GM21390 (cell line): ENCODE measurements around the gene OPTC.

ENCODE experiments used
- ATAC-seq: cut with Tn5 transposase; IDR thresholded peaks from one replicate; pipeline ENCODE4 v1.9.1; 2021; ENCODE audit not compliant: unreplicated experiment

Gene OPTC

DNA sequence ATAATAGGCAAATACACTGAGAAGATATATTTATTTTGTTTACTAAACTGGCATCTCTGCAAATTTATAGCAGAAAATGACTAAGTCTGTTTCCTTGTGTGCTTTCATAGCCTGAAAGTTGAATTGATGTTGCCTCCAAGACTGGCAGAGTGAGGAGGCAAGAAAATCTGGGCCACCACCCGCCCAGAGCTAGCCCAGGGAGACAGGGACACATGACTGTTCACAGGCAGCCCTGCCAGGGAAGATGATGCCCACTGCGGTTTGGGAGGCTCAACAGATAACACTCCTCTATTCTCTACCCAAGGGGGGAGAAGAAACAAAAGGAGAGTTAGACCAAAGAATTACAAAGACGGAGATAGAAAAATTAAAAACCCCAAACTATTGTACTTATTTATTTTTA lies 37.1 kb downstream of the OPTC start:
- no peak for ATAC-seq

- no peak for ATAC-seq
Measured at GRCh38 chr1:203534012-203534411, 40.1 kb downstream of the OPTC start.

DNA sequence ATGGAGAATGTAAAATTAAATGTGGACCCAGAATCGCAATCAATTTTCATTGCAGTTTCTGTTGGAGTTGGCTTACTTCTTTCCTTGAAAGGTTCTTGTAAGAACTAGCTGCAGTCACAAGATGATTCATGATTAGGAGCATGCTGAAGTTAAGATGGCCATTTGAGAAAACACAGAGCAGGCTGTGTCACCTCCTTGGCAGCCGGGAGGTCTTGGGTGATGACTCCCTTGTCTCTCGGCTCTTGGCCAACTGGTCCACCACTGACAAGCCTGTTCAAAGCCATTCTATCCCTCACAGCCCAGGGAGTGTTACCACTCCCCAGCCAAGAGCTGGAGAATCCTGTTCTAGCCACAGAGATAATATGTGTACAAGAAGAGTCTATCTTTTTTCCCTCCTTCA lies 40.6 kb downstream of the OPTC start:
- ATAC-seq = no peak

GRCh38 chr1:203536575-203536974 lies 42.6 kb downstream of the OPTC start:
- no peak for ATAC-seq

DNA sequence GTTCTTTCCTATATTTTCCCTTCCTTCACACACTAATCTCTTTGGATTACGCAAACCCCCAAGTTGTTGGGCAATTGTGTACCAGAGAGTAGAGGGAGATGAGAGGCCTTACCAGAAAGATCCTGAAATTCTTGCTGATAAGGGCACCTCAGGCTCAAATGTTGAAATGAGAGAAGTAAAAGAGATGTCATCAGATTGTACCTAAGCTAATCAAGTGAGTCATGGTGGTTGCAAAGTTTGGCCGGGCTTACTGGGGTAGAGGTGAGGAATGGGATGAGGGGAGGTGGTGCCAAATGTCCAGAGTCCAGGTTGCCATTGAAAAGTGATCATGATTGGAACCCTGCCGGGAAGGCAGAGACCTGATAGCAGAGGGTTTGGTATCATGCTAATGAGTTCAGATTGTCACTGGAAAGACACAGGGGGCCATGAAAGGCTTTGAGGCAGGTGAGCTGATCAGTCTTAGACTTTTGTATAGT lies 43.1 kb downstream of the OPTC start:
- ATAC-seq = no peak

- ATAC-seq = no peak
Measured at GRCh38 chr1:203537806-203538464, 44.0 kb downstream of the OPTC start.

DNA sequence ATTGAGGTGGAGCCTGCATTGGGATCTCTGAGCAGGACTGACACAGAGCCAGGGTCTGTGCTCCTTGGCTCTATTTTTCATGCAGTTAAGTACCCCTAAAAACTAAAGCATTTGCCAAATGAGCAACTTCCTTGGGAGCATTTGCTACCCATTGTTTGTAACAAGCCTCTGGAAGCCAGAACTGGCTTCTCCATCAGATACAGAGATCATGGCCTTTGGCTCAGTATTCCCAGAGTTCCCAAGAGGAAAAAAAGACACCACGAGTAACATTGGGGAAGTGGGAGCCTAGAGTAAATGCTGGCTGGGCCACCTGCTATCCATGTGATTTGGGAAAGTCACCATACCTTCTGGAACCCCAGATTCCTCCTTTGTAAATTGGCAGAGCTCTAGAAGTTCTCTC lies 44.8 kb downstream of the OPTC start:
- no peak for ATAC-seq

DNA sequence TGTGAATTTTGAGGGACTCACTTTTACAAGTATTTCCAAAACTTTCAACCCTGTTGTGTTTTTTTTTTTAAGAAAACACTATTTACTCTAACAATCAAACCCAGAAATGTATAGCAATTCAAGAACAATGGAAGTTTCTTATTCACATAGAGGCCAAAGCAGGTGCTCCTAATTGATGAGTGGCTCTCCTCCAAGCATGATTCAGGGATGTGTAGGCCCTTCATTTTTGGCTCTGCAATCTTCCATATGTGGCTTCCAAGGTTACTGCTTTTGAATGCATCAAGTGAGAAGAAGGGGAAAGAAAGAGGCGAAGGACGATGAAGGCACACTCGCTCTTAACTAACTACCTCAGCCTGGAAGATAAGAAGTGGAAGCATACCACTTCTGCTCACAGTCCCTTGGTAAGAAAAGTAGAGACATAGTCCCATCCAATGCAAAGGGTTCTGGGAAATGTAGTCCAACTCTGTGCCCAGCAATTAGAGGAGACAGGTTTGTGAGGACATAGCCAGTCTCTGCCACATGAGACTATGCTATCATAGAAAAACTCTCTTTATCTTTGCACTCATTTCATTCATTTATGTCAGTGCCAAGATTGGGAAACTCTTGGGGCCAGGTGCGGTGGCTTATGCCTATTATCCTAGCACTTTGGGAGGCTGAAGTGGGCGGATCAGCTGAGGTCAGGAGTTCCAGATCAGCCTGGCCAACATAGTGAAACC lies 46.0 kb downstream of the OPTC start:
- no peak for ATAC-seq

DNA sequence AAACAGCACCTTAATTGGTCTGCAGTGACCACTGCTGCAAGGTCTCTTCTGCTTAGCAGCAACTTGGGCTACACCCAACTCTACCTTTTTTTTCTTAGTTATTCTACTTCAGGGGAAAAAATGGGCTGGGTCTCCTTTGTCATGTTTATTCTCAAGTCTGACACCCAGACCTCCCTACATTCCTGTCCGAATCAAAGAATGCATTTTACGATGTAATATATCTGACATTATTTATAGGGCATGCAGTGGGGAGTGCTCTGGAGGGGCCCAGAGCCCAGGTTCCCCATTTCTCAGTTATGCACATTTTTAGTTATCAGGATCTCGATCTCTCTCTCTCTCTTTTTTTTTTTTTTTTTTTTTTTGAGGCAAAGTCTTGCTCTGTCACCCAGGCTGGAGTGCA lies 50.5 kb downstream of the OPTC start:
- no peak for ATAC-seq

DNA sequence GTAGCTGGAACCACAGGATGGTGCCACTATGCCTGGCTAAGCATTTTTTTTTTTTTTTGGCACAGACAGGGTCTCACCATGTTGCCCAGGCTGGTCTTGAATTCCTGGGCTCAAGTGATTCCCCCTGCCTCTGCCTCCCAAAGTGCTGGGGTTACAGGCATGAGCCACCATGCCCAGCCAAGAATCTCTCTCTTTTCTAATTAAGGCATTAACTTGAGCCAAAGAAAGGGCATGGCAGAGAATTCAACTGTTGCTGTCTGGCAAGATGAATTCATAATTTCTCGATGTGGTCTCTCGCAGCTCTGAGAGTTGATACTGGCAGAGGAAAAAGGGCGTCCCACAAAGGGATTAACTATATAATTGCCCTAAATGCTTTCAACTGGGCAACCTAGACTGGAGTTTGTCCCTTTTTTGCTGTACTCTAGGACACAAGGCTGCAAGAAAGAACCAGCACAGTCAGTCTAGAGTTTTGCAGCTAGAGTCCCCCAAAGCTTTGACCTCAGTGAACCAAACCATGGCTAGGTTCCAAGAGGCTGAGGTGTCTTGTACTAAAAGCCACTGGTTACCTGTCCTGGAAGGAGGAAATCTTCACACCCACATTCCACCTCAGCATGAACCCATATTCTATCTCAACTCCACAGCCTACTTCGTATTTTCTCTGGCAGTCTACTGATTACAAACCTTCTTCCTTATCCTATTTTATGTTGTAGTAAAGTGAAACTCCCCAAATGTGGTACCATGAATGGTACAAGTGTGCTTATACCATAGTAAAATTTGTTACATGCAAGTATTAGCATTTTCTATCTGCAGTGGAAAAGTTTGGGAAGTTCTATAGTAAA lies 51.2 kb downstream of the OPTC start:
- no peak for ATAC-seq

- no peak for ATAC-seq
Measured at GRCh38 chr1:203546274-203546673, 52.3 kb downstream of the OPTC start.

- ATAC-seq = no peak
Measured at GRCh38 chr1:203547147-203547546, 53.2 kb downstream of the OPTC start.

DNA sequence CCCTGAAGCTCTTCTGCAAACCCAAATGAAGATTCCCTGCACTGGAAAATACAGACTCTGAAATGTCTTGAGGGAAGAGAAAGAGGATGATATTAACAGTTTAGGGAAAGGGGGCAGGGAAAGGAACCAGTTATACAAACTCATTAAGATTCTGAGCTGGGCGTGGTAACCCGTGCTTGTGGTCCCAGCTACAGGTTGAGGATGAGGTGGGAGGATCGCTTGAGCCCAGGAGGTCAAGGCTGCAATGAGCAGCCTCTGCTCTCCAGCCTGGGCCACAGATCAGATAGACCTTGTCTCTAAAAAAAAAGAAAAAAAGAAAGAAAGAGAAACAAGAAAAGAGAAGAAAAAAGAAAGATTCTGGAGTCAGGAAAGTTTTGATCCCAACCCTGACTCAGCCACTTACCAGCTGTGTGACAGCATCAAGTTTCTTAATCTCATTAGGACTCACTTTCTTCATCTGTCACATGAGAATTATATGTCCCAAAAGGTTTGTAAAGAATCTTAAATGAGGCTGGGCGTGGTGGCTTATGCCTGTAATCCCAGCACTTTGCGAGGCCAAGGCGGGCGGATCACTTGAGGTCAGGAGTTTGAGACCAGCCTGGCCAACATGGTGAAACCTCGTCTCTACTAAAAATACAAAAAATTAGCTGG lies 53.9 kb downstream of the OPTC start:
- no peak for ATAC-seq

- no peak for ATAC-seq
Measured at GRCh38 chr1:203548892-203549291, 54.9 kb downstream of the OPTC start.

GRCh38 chr1:203549309-203549708 lies 55.4 kb downstream of the OPTC start:
- no peak for ATAC-seq

DNA sequence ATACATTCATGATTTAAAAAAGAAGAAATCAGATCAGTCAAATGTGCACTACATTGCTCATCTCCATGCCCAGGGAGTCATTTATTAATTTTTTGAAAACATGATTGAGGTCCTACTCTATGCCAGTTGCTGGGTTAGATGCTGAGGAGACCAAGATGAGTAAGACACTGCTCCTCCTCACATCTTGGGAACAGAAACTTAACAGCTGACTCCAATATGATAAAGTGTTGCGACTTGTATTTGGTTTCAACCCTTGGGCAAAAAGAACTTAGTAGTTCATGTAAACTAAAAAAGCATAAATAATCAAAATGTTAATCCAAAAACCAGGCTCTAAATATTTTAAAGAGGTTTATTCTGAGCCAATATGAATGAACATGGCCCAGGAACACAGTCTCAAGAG lies 56.9 kb downstream of the OPTC start:
- no peak for ATAC-seq

- no peak for ATAC-seq
Measured at GRCh38 chr1:203551550-203551949, 57.6 kb downstream of the OPTC start.

DNA sequence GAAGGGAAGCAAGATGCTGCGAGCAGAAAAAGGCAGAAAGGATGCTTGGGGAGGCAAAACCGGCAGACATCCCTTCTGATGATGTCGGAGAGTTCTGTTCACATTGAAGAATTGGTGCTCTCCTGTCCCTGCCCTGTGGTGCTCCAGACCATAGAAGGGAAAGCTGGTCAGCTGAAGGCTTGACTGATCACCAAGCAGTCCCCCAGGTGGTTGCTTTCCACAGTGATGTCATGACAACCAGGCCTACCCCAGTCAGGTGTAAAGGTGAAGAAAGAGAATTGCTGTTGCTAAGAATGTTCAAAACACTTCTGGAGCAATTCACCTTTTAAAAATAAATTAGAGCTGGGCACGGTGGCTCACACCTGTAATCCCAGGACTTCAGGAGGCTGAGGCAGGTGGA lies 59.5 kb downstream of the OPTC start:
- ATAC-seq = no peak

DNA sequence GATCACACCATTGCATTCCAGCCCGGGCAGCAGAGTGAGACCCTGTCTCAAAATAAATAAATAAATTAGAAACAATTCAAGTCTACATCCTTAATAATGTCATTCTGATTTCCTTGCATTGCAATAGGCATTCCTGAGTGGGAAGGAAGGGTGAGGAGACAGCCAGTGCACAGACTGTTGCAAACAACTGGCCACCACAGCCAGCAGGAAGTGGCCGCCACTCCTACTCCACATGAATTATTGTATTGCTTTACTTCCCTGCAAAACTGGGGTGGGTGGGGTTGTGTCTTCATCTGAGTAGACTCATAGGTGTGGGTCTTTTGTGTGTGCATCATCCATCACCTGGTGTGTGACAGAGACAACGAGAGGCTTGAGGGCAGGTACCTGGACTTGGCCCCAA lies 60.1 kb downstream of the OPTC start:
- no peak for ATAC-seq

- no peak for ATAC-seq
Measured at GRCh38 chr1:203555076-203555475, 61.1 kb downstream of the OPTC start.

- no peak for ATAC-seq
Measured at GRCh38 chr1:203555511-203556046, 61.6 kb downstream of the OPTC start.
